PC-9 (cell line): ENCODE data around the gene ZNF701.
"Not testable (repeated sequence)": the region's sequence is repeated elsewhere in the genome, so short reads cannot be mapped to it uniquely, and the experiment has no call there.

Source experiments
- CTCF ChIP-seq: fragments of 200-600 bp; sonication (generic); conservative IDR thresholded peaks from 2 replicates; pipeline ENCODE4 v1.6.1; 2017; ENCODE audit warnings: mixed run types, antibody characterized with exemption, mild to moderate bottlenecking, moderate library complexity
- EZH2 ChIP-seq: fragments of 200-600 bp; sonication (generic); IDR thresholded peaks from 2 replicates; pipeline ENCODE4 v1.8.0; 2017; ENCODE audit warnings: antibody characterized with exemption, low read depth

DNA sequence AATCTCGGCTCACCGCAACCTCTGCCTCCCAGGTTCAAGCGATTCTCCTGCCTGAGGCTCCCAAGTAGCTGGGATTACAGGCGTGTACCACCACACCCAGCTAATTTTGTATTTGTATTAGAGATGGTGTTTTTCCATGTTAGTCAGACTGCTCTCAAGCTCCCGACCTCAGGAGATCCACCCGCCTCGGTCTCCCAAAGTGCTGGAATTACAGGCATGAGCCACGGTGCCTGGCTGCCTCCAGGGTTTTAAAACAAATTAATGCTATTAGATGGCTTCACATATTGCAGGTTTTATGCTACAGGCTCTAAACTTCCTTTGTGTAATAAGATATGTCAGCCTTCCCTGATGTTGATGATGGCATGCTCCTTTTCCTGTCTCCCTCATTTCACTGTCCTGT is 8.5 kb upstream of the ZNF701 start:
- not testable (repeated sequence) for TF ChIP-seq CTCF, EZH2
